ENCODE results near the gene DRD2.

The DRD2 gene

GRCh38 chr11:113363406-113363805 lies 111.8 kb downstream of the DRD2 start:
- no peak for DNase-seq

All from midbrain (tissue), 1 donor.